ENCODE measurements around the gene ZNF195. TPM values are rescaled to one million over a fixed set of nuclear protein-coding genes. Genes with fewer than 3 reads are reported as not detected.

ZNF195 gene
- total RNA-seq, 1 experiment from 2014 or later, result 47.7 TPM

DNA sequence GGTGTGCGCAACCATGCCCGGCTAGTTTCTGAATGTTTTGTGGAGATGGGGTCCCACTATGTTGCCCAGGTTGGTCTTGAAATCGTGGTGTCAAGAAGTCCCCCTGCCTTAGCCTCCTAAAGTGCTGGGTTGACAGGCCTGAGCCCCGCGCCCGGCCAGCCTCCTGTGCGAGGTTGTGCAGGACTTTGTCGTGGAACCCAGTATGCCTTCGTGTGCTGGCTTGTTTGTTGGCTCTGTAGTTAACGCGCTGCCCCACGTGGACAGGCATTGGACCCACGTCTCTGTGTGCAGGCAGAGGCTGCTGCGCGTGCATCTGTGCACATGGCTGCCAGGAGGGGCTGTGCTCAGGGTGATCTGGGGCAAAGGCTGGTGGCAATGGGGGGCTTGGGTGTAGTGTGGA lies 33.9 kb upstream of the ZNF195 start:
- Histone ChIP-seq H2AFZ (ENCODE audit: low read depth, low read length, poor library complexity, severe bottlenecking) (no peak overlapping the region), H3K9me2 (ENCODE audit: insufficient read depth) (no peaks in the 10 kb centered on the region), H3K9me3 (ENCODE audit: control insufficient read depth in 1 of 2, insufficient read depth in 1 of 2, low read depth in 1 of 2, low read length in 2 of 2) (no peaks in the 10 kb centered on the region), H4K20me1 (ENCODE audit: insufficient read depth) (no peaks in the 10 kb centered on the region), H3K79me2 (ENCODE audit: insufficient read depth, low read length) (no peaks in the 10 kb centered on the region), H3K27me3 (ENCODE audit: insufficient read depth, low read length) (no peaks in the 10 kb centered on the region), H3K27ac (ENCODE audit: low read depth, low read length) (no peak overlapping the region), H3K4me3 (replicated peaks in 1 of 2; ENCODE audit: low read depth in 1 of 2, low read length in 2 of 2) (no peak overlapping the region), H3K4me1 (ENCODE audit: control insufficient read depth in 1 of 2, insufficient read depth in 2 of 2, low read length in 2 of 2) (no peaks in the 10 kb centered on the region), H3K9ac (ENCODE audit: low read length) (no peak overlapping the region), H3K4me2 (ENCODE audit: low read length) (no peak overlapping the region), H3K36me3 (ENCODE audit: control insufficient read depth in 1 of 2, insufficient read depth in 2 of 2, low read length in 2 of 2) (no peaks in the 10 kb centered on the region)
- ChIA-PET CTCF (interaction anchor here (1.1 kb wide), 1 partner anchor 201 kb away, joined by 5 read pairs; no protein-coding TSS in a partner anchor), POLR2A (no interaction called here), RAD21 (ENCODE audit: low non-redundant PET in 1 of 2, low total read pairs in 2 of 2, uncharacterized antibody in 2 of 2, unreplicated experiment in 2 of 2) (interaction anchor here in 1 of 2 experiments (0.7 kb wide), 1 partner anchor 268 kb away, joined by 4 read pairs; no protein-coding TSS in a partner anchor)
- no peak for ATAC-seq
- BruUV-seq (replicated peaks), result no TSS peak
- intact Hi-C loops (cut with micrococcal nuclease), result no loop called here
- DNase-seq (ENCODE audit: low read depth, low spot score), result no peak
- TF ChIP-seq SRF (IDR thresholded peaks at IDR 0.05; ENCODE audit: low read depth) (no peak), CEBPB (IDR thresholded peaks at IDR 0.05; ENCODE audit: low read depth) (no peak), EZH2 (IDR thresholded peaks at IDR 0.05) (no peak), RAD21 (IDR thresholded peaks at IDR 0.05; ENCODE audit: low read depth) (no peak), ELF1 (IDR thresholded peaks at IDR 0.05; ENCODE audit: borderline replicate concordance, low read depth) (no peak), ZNF274 (IDR thresholded peaks at IDR 0.05; ENCODE audit: low read depth, low read length) (no peak), FOSL1 (IDR thresholded peaks at IDR 0.05; ENCODE audit: low read depth) (no peak), EZH2phosphoT487 (IDR thresholded peaks at IDR 0.05; ENCODE audit: borderline replicate concordance) (no peak), ZFX (IDR thresholded peaks at IDR 0.05) (no peak), TCF7L2 (IDR thresholded peaks at IDR 0.05; ENCODE audit: borderline replicate concordance, extremely low read depth, insufficient read depth, insufficient read length) (no peak)
- TF ChIP-seq, protein P1, sequence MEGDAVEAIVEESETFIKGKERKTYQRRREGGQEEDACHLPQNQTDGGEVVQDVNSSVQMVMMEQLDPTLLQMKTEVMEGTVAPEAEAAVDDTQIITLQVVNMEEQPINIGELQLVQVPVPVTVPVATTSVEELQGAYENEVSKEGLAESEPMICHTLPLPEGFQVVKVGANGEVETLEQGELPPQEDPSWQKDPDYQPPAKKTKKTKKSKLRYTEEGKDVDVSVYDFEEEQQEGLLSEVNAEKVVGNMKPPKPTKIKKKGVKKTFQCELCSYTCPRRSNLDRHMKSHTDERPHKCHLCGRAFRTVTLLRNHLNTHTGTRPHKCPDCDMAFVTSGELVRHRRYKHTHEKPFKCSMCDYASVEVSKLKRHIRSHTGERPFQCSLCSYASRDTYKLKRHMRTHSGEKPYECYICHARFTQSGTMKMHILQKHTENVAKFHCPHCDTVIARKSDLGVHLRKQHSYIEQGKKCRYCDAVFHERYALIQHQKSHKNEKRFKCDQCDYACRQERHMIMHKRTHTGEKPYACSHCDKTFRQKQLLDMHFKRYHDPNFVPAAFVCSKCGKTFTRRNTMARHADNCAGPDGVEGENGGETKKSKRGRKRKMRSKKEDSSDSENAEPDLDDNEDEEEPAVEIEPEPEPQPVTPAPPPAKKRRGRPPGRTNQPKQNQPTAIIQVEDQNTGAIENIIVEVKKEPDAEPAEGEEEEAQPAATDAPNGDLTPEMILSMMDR (IDR thresholded peaks at IDR 0.05 in 2 of 3, conservative IDR thresholded peaks at IDR 0.05 in 1 of 3; ENCODE audit: borderline replicate concordance in 1 of 3, insufficient read depth in 1 of 3, low read depth in 2 of 3, low read length in 2 of 3), result no peak
- TF ChIP-seq, protein P2, sequence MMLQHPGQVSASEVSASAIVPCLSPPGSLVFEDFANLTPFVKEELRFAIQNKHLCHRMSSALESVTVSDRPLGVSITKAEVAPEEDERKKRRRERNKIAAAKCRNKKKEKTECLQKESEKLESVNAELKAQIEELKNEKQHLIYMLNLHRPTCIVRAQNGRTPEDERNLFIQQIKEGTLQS (IDR thresholded peaks at IDR 0.05), result no peak
- TF ChIP-seq, protein P3, sequence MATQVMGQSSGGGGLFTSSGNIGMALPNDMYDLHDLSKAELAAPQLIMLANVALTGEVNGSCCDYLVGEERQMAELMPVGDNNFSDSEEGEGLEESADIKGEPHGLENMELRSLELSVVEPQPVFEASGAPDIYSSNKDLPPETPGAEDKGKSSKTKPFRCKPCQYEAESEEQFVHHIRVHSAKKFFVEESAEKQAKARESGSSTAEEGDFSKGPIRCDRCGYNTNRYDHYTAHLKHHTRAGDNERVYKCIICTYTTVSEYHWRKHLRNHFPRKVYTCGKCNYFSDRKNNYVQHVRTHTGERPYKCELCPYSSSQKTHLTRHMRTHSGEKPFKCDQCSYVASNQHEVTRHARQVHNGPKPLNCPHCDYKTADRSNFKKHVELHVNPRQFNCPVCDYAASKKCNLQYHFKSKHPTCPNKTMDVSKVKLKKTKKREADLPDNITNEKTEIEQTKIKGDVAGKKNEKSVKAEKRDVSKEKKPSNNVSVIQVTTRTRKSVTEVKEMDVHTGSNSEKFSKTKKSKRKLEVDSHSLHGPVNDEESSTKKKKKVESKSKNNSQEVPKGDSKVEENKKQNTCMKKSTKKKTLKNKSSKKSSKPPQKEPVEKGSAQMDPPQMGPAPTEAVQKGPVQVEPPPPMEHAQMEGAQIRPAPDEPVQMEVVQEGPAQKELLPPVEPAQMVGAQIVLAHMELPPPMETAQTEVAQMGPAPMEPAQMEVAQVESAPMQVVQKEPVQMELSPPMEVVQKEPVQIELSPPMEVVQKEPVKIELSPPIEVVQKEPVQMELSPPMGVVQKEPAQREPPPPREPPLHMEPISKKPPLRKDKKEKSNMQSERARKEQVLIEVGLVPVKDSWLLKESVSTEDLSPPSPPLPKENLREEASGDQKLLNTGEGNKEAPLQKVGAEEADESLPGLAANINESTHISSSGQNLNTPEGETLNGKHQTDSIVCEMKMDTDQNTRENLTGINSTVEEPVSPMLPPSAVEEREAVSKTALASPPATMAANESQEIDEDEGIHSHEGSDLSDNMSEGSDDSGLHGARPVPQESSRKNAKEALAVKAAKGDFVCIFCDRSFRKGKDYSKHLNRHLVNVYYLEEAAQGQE (IDR thresholded peaks at IDR 0.05; ENCODE audit: low read depth), result no peak

Data from HCT116 (cell line).